Karpas-422 (cell line): Measurements from ENCODE around the gene ACKR3. TPM values are rescaled to one million over a fixed set of nuclear protein-coding genes. Genes with fewer than 3 reads are reported as not detected.

Experiments used
- DNase-seq: peaks from one replicate; pipeline ENCODE4 v3.0.0-alpha.2; 2015
- H2AFZ ChIP-seq: fragments of 200-600 bp; sonication (generic); 2 replicates; pipeline ENCODE4 v1.6.1; 2014; ENCODE audit warnings: antibody characterized with exemption, low read length, mixed read lengths
- H3K27ac ChIP-seq: fragments of 200-600 bp; sonication (generic); 2 replicates; pipeline ENCODE4 v1.5.1; 2014; ENCODE audit warnings: mild to moderate bottlenecking, low read length, moderate library complexity
- H3K27me3 ChIP-seq: fragments of 200-600 bp; sonication (generic); 2 replicates; pipeline ENCODE4 v1.6.1; 2014; ENCODE audit warnings: low read length, mixed read lengths
- H3K36me3 ChIP-seq: fragments of 200-600 bp; sonication (generic); 2 replicates; pipeline ENCODE4 v1.6.1; 2014; ENCODE audit warnings: low read length, mixed read lengths; ENCODE audit not compliant: insufficient read depth
- H3K4me1 ChIP-seq: fragments of 200-600 bp; sonication (generic); 2 replicates; pipeline ENCODE4 v1.6.1; 2014; ENCODE audit warnings: mild to moderate bottlenecking, low read length, mixed read lengths
- H3K4me2 ChIP-seq: fragments of 200-600 bp; sonication (generic); 2 replicates; pipeline ENCODE4 v1.6.1; 2014; ENCODE audit warnings: low read length, low read depth, mild to moderate bottlenecking; ENCODE audit not compliant: poor library complexity, severe bottlenecking
- H3K4me3 ChIP-seq: fragments of 200-600 bp; sonication (generic); 2 replicates; pipeline ENCODE4 v1.5.1; 2014; ENCODE audit warnings: mild to moderate bottlenecking, antibody characterized with exemption, low read length, mixed read lengths
- H3K79me2 ChIP-seq: fragments of 200-600 bp; sonication (generic); 2 replicates; pipeline ENCODE4 v1.6.1; 2014; ENCODE audit warnings: mild to moderate bottlenecking, low read length, mixed read lengths
- H3K9ac ChIP-seq: fragments of 200-600 bp; sonication (generic); 2 replicates; pipeline ENCODE4 v1.6.0; 2014; ENCODE audit warnings: low read length
- H3K9me2 ChIP-seq: fragments of 200-600 bp; sonication (generic), shearing (Covaris generic); replicated peaks from 2 replicates; pipeline ENCODE4 v1.6.0; 2014; ENCODE audit warnings: mild to moderate bottlenecking, low read length, moderate library complexity; ENCODE audit not compliant: insufficient read depth
- H3K9me3 ChIP-seq: fragments of 300-700, 200-600 bp; sonication (generic); 2 replicates; pipeline ENCODE4 v1.6.1; 2014; ENCODE audit warnings: low read length, mixed read lengths
- H4K20me1 ChIP-seq: fragments of 200-600 bp; sonication (generic); 2 replicates; pipeline ENCODE4 v1.6.1; 2014; ENCODE audit warnings: mild to moderate bottlenecking, antibody characterized with exemption, low read length, low read depth; ENCODE audit not compliant: insufficient read depth
- total RNA-seq: library from RNA; depleted of rRNA; stranded (reverse); fragments of >200 nt; shearing (Covaris generic); gene quantifications from 2 replicates; pipeline ENCODE4 v1.2.3, GENCODE V29; 2014; ENCODE audit warnings: low replicate concordance

The ACKR3 gene
- total RNA-seq, 1 experiment from 2014 or later: not detected

- no peaks in the 10 kb centered on the region for H3K36me3 ChIP-seq
- no peak overlapping the region for H3K4me2 ChIP-seq
- no peak overlapping the region for H3K9ac ChIP-seq
- H3K4me3 ChIP-seq: no peak overlapping the region
- peaks cover 23% of the 10 kb centered on the region for H3K4me1 ChIP-seq
- H3K79me2 ChIP-seq: no peaks in the 10 kb centered on the region
- no peak overlapping the region for H2AFZ ChIP-seq
- H3K27me3 ChIP-seq: 0 out of 2 replicates have a peak, but pooled peaks cover under 1% of the 10 kb centered on the region
- no peaks in the 10 kb centered on the region for H3K9me2 ChIP-seq
- no peak for DNase-seq
- H4K20me1 ChIP-seq: peaks cover 3% of the 10 kb centered on the region; the same call in 1 of the 2 replicates
- no peaks in the 10 kb centered on the region for H3K9me3 ChIP-seq
- H3K27ac ChIP-seq: no peak overlapping the region
Observed at GRCh38 chr2:236565879-236566402, 3.7 kb upstream of the ACKR3 start.

- DNase-seq: no peak
- Histone ChIP-seq H3K4me1 (peaks cover 26% of the 10 kb centered on the region), H3K79me2 (no peaks in the 10 kb centered on the region), H3K4me2 (no peak overlapping the region), H4K20me1 (peaks cover 3% of the 10 kb centered on the region; the same call in 1 of the 2 replicates), H3K9me3 (no peaks in the 10 kb centered on the region), H3K27me3 (0 out of 2 replicates have a peak, but pooled peaks cover 3% of the 10 kb centered on the region), H3K9me2 (no peaks in the 10 kb centered on the region), H3K9ac (no peak overlapping the region), H2AFZ (no peak overlapping the region), H3K4me3 (no peak overlapping the region), H3K27ac (no peak overlapping the region), H3K36me3 (no peaks in the 10 kb centered on the region)
Observed at GRCh38 chr2:236566596-236566995, 3.0 kb upstream of the ACKR3 start.

GRCh38 chr2:236568068-236568921, 1.3 kb upstream of the ACKR3 start:
- Histone ChIP-seq H3K4me1 (peaks cover 26% of the 10 kb centered on the region), H3K9me2 (no peaks in the 10 kb centered on the region), H3K9ac (no peak overlapping the region), H2AFZ (no peak overlapping the region), H3K36me3 (no peaks in the 10 kb centered on the region), H3K79me2 (no peaks in the 10 kb centered on the region), H4K20me1 (peaks cover 3% of the 10 kb centered on the region; the same call in 1 of the 2 replicates), H3K27ac (no peak overlapping the region), H3K4me3 (no peak overlapping the region), H3K4me2 (no peak overlapping the region), H3K27me3 (0 out of 2 replicates have a peak, but pooled peaks cover 3% of the 10 kb centered on the region), H3K9me3 (no peaks in the 10 kb centered on the region)
- no peak for DNase-seq

GRCh38 chr2:236568922-236569572, 578 bp upstream of the ACKR3 start:
- peaks cover 3% of the 10 kb centered on the region; the same call in 1 of the 2 replicates for H4K20me1 ChIP-seq

GRCh38 chr2:236570081-236570868, 650 bp downstream of the ACKR3 start:
- Histone ChIP-seq H3K4me1 (peaks cover 22% of the 10 kb centered on the region), H3K79me2 (no peaks in the 10 kb centered on the region), H3K9me3 (no peaks in the 10 kb centered on the region), H4K20me1 (peaks cover 3% of the 10 kb centered on the region; the same call in 1 of the 2 replicates), H3K9me2 (no peaks in the 10 kb centered on the region), H3K9ac (no peak overlapping the region), H3K27ac (no peak overlapping the region), H2AFZ (no peak overlapping the region), H3K27me3 (0 out of 2 replicates have a peak, but pooled peaks cover 3% of the 10 kb centered on the region), H3K4me2 (no peak overlapping the region), H3K4me3 (no peak overlapping the region), H3K36me3 (no peaks in the 10 kb centered on the region)
- peak; percentile 47 for DNase-seq

More at GRCh38 chr2:236568922-236569572, 578 bp upstream of the ACKR3 start:
- H3K9ac ChIP-seq: no peak overlapping the region
- no peaks in the 10 kb centered on the region for H3K9me2 ChIP-seq
- 0 out of 2 replicates have a peak, but pooled peaks cover 3% of the 10 kb centered on the region for H3K27me3 ChIP-seq
- DNase-seq: no peak
- H3K9me3 ChIP-seq: no peaks in the 10 kb centered on the region
- no peaks in the 10 kb centered on the region for H3K36me3 ChIP-seq
- H3K4me1 ChIP-seq: peaks cover 26% of the 10 kb centered on the region
- H3K79me2 ChIP-seq: no peaks in the 10 kb centered on the region
- H3K27ac ChIP-seq: no peak overlapping the region
- H3K4me2 ChIP-seq: no peak overlapping the region
- H2AFZ ChIP-seq: no peak overlapping the region
- H3K4me3 ChIP-seq: no peak overlapping the region

- DNase-seq: no peak
- Histone ChIP-seq H3K79me2 (no peaks in the 10 kb centered on the region), H3K9me3 (no peaks in the 10 kb centered on the region), H4K20me1 (peaks cover 3% of the 10 kb centered on the region; the same call in 1 of the 2 replicates), H3K36me3 (no peaks in the 10 kb centered on the region), H3K9ac (no peak overlapping the region), H3K4me2 (no peak overlapping the region), H3K27ac (no peak overlapping the region), H3K9me2 (no peaks in the 10 kb centered on the region), H3K4me3 (no peak overlapping the region), H2AFZ (no peak overlapping the region), H3K27me3 (0 out of 2 replicates have a peak, but pooled peaks cover 3% of the 10 kb centered on the region), H3K4me1 (peaks cover 22% of the 10 kb centered on the region)
Observed at GRCh38 chr2:236571145-236571544, 1.5 kb downstream of the ACKR3 start.

GRCh38 chr2:236572482-236572881, 2.9 kb downstream of the ACKR3 start:
- peaks cover 22% of the 10 kb centered on the region for H3K4me1 ChIP-seq
- no peak overlapping the region for H3K9ac ChIP-seq
- H3K4me2 ChIP-seq: no peak overlapping the region
- H3K4me3 ChIP-seq: no peak overlapping the region
- H3K9me2 ChIP-seq: no peaks in the 10 kb centered on the region
- no peak overlapping the region for H2AFZ ChIP-seq
- H3K27me3 ChIP-seq: 0 out of 2 replicates have a peak, but pooled peaks cover 3% of the 10 kb centered on the region
- no peak overlapping the region for H3K27ac ChIP-seq
- no peak for DNase-seq
- no peaks in the 10 kb centered on the region for H3K36me3 ChIP-seq
- no peaks in the 10 kb centered on the region for H3K9me3 ChIP-seq
- peaks cover 3% of the 10 kb centered on the region; the same call in 1 of the 2 replicates for H4K20me1 ChIP-seq
- no peaks in the 10 kb centered on the region for H3K79me2 ChIP-seq
